ENCODE measurements around the gene MTPN.

MTPN gene

GRCh38 chr7:135977007-135977741 is at the start of gene MTPN:
MTPN (minus strand) TSS chr7:135977359; CDS start chr7:135977100, 259 bp downstream.
- DNase-seq (ENCODE audit: low read depth in 2 of 2): peak; percentile 92 to 96

GRCh38 chr7:136026209-136026608 is 49.0 kb upstream of the MTPN start:
- DNase-seq (ENCODE audit: low read depth in 2 of 2): no peak

- DNase-seq (ENCODE audit: low read depth in 2 of 2): no peak
These were observed 46.1 kb upstream of the MTPN start for GRCh38 chr7:136023134-136023869.

GRCh38 chr7:136020556-136020955 is 43.4 kb upstream of the MTPN start:
- DNase-seq (ENCODE audit: low read depth in 2 of 2): no peak

GRCh38 chr7:136018104-136018503 is 40.9 kb upstream of the MTPN start:
- DNase-seq (ENCODE audit: low read depth in 2 of 2): no peak

GRCh38 chr7:136016649-136017395 is 39.7 kb upstream of the MTPN start:
- DNase-seq (ENCODE audit: low read depth in 2 of 2): no peak

- no peak for DNase-seq (ENCODE audit: low read depth in 2 of 2)
These were observed 38.5 kb upstream of the MTPN start for GRCh38 chr7:136015638-136016037.

GRCh38 chr7:136014659-136015058 is 37.5 kb upstream of the MTPN start:
- no peak for DNase-seq (ENCODE audit: low read depth in 2 of 2)

GRCh38 chr7:136012238-136012637 is 35.1 kb upstream of the MTPN start:
- DNase-seq (ENCODE audit: low read depth in 2 of 2): no peak

- peak in 1 of 2 donors; percentile 15 for DNase-seq (ENCODE audit: low read depth in 2 of 2)
These were observed 32.4 kb upstream of the MTPN start for GRCh38 chr7:136009488-136010079.

- DNase-seq (ENCODE audit: low read depth in 2 of 2): no peak
These were observed 29.0 kb upstream of the MTPN start for GRCh38 chr7:136006208-136006607.

GRCh38 chr7:136004083-136004482 is 26.9 kb upstream of the MTPN start:
- DNase-seq (ENCODE audit: low read depth in 2 of 2): no peak

- DNase-seq (ENCODE audit: low read depth in 2 of 2): no peak
These were observed 25.6 kb upstream of the MTPN start for GRCh38 chr7:136002802-136003201.

- no peak for DNase-seq (ENCODE audit: low read depth in 2 of 2)
These were observed 23.2 kb upstream of the MTPN start for GRCh38 chr7:136000288-136000913.

- no peak for DNase-seq (ENCODE audit: low read depth in 2 of 2)
These were observed 20.9 kb upstream of the MTPN start for GRCh38 chr7:135998081-135998480.

- no peak for DNase-seq (ENCODE audit: low read depth in 2 of 2)
These were observed 18.6 kb upstream of the MTPN start for GRCh38 chr7:135995748-135996147.

- no peak for DNase-seq (ENCODE audit: low read depth in 2 of 2)
These were observed 17.5 kb upstream of the MTPN start for GRCh38 chr7:135994466-135995205.

GRCh38 chr7:135993950-135994349 is 16.8 kb upstream of the MTPN start:
- no peak for DNase-seq (ENCODE audit: low read depth in 2 of 2)

- no peak for DNase-seq (ENCODE audit: low read depth in 2 of 2)
These were observed 14.7 kb upstream of the MTPN start for GRCh38 chr7:135991906-135992305.

GRCh38 chr7:135991322-135991721 is 14.2 kb upstream of the MTPN start:
- DNase-seq (ENCODE audit: low read depth in 2 of 2): no peak

- DNase-seq (ENCODE audit: low read depth in 2 of 2): no peak
These were observed 13.1 kb upstream of the MTPN start for GRCh38 chr7:135990258-135990657.

Measured in activated CD4-positive, alpha-beta T cell treated with anti-CD3 and anti-CD28 coated beads for 24 hours (primary cell).